Measurements from ENCODE around the gene WDR6.

DNA sequence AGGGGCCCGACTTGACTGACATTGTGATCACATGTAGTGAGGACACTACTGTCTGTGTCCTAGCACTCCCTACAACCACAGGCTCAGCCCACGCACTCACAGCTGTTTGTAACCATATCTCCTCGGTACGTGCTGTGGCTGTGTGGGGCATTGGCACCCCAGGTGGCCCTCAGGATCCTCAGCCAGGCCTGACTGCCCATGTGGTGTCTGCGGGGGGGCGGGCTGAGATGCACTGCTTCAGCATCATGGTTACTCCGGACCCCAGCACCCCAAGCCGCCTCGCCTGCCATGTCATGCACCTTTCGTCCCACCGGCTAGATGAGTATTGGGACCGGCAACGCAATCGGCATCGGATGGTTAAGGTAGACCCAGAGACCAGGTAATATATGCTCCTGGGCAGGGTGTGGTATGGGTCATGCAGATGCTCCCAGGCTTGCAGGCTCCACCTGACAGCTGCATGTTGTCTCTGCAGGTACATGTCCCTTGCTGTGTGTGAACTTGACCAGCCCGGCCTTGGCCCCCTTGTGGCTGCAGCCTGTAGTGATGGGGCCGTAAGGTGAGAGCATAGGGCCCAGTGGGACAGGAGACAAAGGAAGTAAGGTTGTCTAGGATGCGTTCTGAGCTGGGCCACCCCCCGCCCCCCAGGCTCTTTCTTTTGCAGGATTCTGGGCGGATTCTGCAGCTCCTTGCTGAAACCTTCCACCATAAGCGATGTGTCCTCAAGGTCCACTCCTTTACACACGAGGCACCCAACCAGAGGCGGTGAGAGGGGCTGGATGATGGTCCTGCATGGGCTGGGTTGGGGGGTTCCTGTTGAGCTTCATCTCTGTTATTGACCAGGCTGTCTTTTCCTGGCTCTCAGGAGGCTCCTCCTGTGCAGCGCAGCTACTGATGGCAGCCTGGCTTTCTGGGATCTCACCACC lies 6.8 kb downstream of the WDR6 start:
- no peak for TF ChIP-seq CREB1 (CRISPR knock-in tag; IDR thresholded peaks at IDR 0.05)
- TF ChIP-seq ZNF263 (CRISPR knock-in tag; IDR thresholded peaks at IDR 0.05; ENCODE audit: low read depth): no peak
- no peak for TF ChIP-seq SP1 (CRISPR knock-in tag; conservative IDR thresholded peaks at IDR 0.05)
- TF ChIP-seq CTCF (IDR thresholded peaks at IDR 0.05): peak; percentile 78
- no peak for TF ChIP-seq TP53 (CRISPR knock-in tag; IDR thresholded peaks at IDR 0.05)
- TF ChIP-seq GABPB1 (CRISPR knock-in tag; IDR thresholded peaks at IDR 0.05): no peak
- TF ChIP-seq CREM (CRISPR knock-in tag; IDR thresholded peaks at IDR 0.05): no peak
- no peak for TF ChIP-seq PREB (CRISPR knock-in tag; IDR thresholded peaks at IDR 0.05; ENCODE audit: borderline replicate concordance)
- TF ChIP-seq, protein P1, sequence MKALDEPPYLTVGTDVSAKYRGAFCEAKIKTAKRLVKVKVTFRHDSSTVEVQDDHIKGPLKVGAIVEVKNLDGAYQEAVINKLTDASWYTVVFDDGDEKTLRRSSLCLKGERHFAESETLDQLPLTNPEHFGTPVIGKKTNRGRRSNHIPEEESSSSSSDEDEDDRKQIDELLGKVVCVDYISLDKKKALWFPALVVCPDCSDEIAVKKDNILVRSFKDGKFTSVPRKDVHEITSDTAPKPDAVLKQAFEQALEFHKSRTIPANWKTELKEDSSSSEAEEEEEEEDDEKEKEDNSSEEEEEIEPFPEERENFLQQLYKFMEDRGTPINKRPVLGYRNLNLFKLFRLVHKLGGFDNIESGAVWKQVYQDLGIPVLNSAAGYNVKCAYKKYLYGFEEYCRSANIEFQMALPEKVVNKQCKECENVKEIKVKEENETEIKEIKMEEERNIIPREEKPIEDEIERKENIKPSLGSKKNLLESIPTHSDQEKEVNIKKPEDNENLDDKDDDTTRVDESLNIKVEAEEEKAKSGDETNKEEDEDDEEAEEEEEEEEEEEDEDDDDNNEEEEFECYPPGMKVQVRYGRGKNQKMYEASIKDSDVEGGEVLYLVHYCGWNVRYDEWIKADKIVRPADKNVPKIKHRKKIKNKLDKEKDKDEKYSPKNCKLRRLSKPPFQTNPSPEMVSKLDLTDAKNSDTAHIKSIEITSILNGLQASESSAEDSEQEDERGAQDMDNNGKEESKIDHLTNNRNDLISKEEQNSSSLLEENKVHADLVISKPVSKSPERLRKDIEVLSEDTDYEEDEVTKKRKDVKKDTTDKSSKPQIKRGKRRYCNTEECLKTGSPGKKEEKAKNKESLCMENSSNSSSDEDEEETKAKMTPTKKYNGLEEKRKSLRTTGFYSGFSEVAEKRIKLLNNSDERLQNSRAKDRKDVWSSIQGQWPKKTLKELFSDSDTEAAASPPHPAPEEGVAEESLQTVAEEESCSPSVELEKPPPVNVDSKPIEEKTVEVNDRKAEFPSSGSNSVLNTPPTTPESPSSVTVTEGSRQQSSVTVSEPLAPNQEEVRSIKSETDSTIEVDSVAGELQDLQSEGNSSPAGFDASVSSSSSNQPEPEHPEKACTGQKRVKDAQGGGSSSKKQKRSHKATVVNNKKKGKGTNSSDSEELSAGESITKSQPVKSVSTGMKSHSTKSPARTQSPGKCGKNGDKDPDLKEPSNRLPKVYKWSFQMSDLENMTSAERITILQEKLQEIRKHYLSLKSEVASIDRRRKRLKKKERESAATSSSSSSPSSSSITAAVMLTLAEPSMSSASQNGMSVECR (CRISPR knock-in tag; IDR thresholded peaks at IDR 0.05; ENCODE audit: borderline replicate concordance): no peak
- TF ChIP-seq TEAD4 (CRISPR knock-in tag; IDR thresholded peaks at IDR 0.05): no peak
- no peak for TF ChIP-seq PRRX2 (CRISPR knock-in tag; IDR thresholded peaks at IDR 0.05)
- TF ChIP-seq NFYB (CRISPR knock-in tag; conservative IDR thresholded peaks at IDR 0.05; ENCODE audit: low read depth): no peak
